Natural killer cell (primary cell): ENCODE results near the gene NKTR. TPM values are rescaled to one million over a fixed set of nuclear protein-coding genes. Genes with fewer than 3 reads are reported as not detected.

Experiments used
- ATAC-seq, 3 donors: fragments of 150-1000 bp in 2 of 3; fragments of 200-7000 bp in 1 of 3; cut with Tn5 transposase; 1 replicate in 1 of 3; 2 replicates in 2 of 3; pipeline ENCODE4 v1.10.0; 2021; ENCODE audit warnings: mild to moderate bottlenecking in 2 of 3, moderate library complexity in 2 of 3
- DNase-seq, 2 donors: peaks; one replicate each; pipeline versions ENCODE4 v3.0.0 to v3.0.0-alpha.2; 2013 to 2021; ENCODE audit warnings: mixed read lengths in 1 of 2
- H3K27ac ChIP-seq: one replicate; pipeline ENCODE4 v1.5.1; 2013; ENCODE audit warnings: mild to moderate bottlenecking, low read length
- H3K27me3 ChIP-seq: one replicate; pipeline ENCODE4 v1.6.1; 2013; ENCODE audit warnings: low read length; ENCODE audit not compliant: control insufficient read depth, insufficient read depth
- H3K36me3 ChIP-seq: one replicate; pipeline ENCODE4 v1.6.1; 2013; ENCODE audit warnings: low read length; ENCODE audit not compliant: control insufficient read depth, insufficient read depth
- H3K4me1 ChIP-seq: one replicate; pipeline ENCODE4 v1.6.1; 2013; ENCODE audit warnings: low read length; ENCODE audit not compliant: control insufficient read depth, insufficient read depth
- H3K4me3 ChIP-seq: one replicate; pipeline ENCODE4 v1.5.1; 2013; ENCODE audit warnings: low read length
- H3K9me3 ChIP-seq: one replicate; pipeline ENCODE4 v1.6.1; 2013; ENCODE audit warnings: low read length; ENCODE audit not compliant: control insufficient read depth, insufficient read depth
- H3K27ac Mint-ChIP-seq, 2 donors: one replicate each; pipeline ENCODE4 v1.8.0; 2022; ENCODE audit warnings: mild to moderate bottlenecking in 2 of 2, mixed read lengths in 2 of 2, moderate library complexity in 1 of 2
- H3K27me3 Mint-ChIP-seq, 2 donors: one replicate each; pipeline ENCODE4 v1.8.0; 2022; ENCODE audit warnings: low read depth in 2 of 2, mixed read lengths in 2 of 2
- H3K36me3 Mint-ChIP-seq: one replicate; pipeline ENCODE4 v1.8.0; 2022; ENCODE audit warnings: mixed read lengths
- H3K4me1 Mint-ChIP-seq, 2 donors: one replicate each; pipeline ENCODE4 v1.8.0; 2022; ENCODE audit warnings: mixed read lengths in 2 of 2
- H3K4me3 Mint-ChIP-seq: one replicate; pipeline ENCODE4 v1.8.0; 2022; ENCODE audit warnings: mild to moderate bottlenecking, moderate library complexity, mixed read lengths
- H3K9me3 Mint-ChIP-seq, 2 donors: one replicate each; pipeline ENCODE4 v1.8.0; 2022; ENCODE audit warnings: mixed read lengths in 2 of 2
- CTCF ChIP-seq: fragments of 200-600 bp; IDR thresholded peaks from one replicate; pipeline ENCODE4 v1.8.0; 2022; ENCODE audit warnings: antibody characterized with exemption
- WGBS: methylation state at CpG from one replicate; pipeline ENCODE4 v1.1.7; 2013; ENCODE audit warnings: missing lambda C conversion rate; ENCODE audit not compliant: insufficient coverage; 5-methylcytosine and 5-hydroxymethylcytosine counted together
- intact Hi-C: fragments of 100-400 bp; cut with micrococcal nuclease; formaldehyde crosslinking; loops from one replicate; pipeline ENCODE4 v1.14.2; 2022
- total RNA-seq, 4 donors: library from RNA; stranded (reverse); fragments of 120-200 nt in 1 of 4; gene quantifications; one replicate each; pipeline versions ENCODE4 v1.2.3 to v1.2.4, GENCODE V29; 2013 to 2022

NKTR gene
- total RNA-seq, 3 donors from 2014 or later (not counting 1 experiment from before 2014, with no cell fraction given): 212 to 252 (median 217) TPM

- no peak for TF ChIP-seq CTCF
- ATAC-seq: no peak
- Histone ChIP-seq H3K9me3 (no peaks in the 10 kb centered on the region), H3K27me3 (no peaks in the 10 kb centered on the region), H3K36me3 (no peaks in the 10 kb centered on the region), H3K27ac (peak overlapping the region; percentile 25), H3K4me3 (no peak overlapping the region), H3K4me1 (no peaks in the 10 kb centered on the region)
- H3K4me1 Mint-ChIP-seq: peaks cover 0 to 5% of the 10 kb centered on the region in 2 donors
- intact Hi-C loops: no loop called here
- DNase-seq: no peak
- no peak overlapping the region for H3K4me3 Mint-ChIP-seq
- 70% methylated on average over 38 of the region's 38 CpGs for WGBS
- H3K36me3 Mint-ChIP-seq: no peaks in the 10 kb centered on the region
- no peak overlapping the region for H3K27ac Mint-ChIP-seq
- no peaks in the 10 kb centered on the region for H3K9me3 Mint-ChIP-seq
- H3K27me3 Mint-ChIP-seq: no peaks in the 10 kb centered on the region
These were observed 63.3 kb downstream of the NKTR start for GRCh38 chr3:42663581-42664437.

- H3K27ac Mint-ChIP-seq: no peak overlapping the region
- H3K9me3 Mint-ChIP-seq: no peaks in the 10 kb centered on the region
- no peaks in the 10 kb centered on the region for H3K27me3 Mint-ChIP-seq
- H3K36me3 Mint-ChIP-seq: no peaks in the 10 kb centered on the region
- no peak overlapping the region for H3K4me3 ChIP-seq
- TF ChIP-seq CTCF: no peak
- no peaks in the 10 kb centered on the region for H3K27me3 ChIP-seq
- H3K4me1 Mint-ChIP-seq: peaks cover 0 to 5% of the 10 kb centered on the region in 2 donors
- intact Hi-C loops: no loop called here
- no peaks in the 10 kb centered on the region for H3K36me3 ChIP-seq
- no peaks in the 10 kb centered on the region for H3K9me3 ChIP-seq
- no peak overlapping the region for H3K27ac ChIP-seq
- DNase-seq (no peak), ATAC-seq (no peak)
- 84% methylated on average over 19 of the region's 19 CpGs for WGBS
- no peak overlapping the region for H3K4me3 Mint-ChIP-seq
- no peaks in the 10 kb centered on the region for H3K4me1 ChIP-seq
These were observed 63.9 kb downstream of the NKTR start for GRCh38 chr3:42664438-42664803.

GRCh38 chr3:42665050-42665878, 64.8 kb downstream of the NKTR start:
- H3K36me3 ChIP-seq: no peaks in the 10 kb centered on the region
- Mint-ChIP-seq H3K4me1 (no peaks in the 10 kb centered on the region), H3K27ac (no peak overlapping the region), H3K4me3 (no peak overlapping the region), H3K27me3 (no peaks in the 10 kb centered on the region), H3K36me3 (no peaks in the 10 kb centered on the region), H3K9me3 (no peaks in the 10 kb centered on the region)
- DNase-seq (no peak), ATAC-seq (no peak)
- H3K27ac ChIP-seq: no peak overlapping the region
- intact Hi-C loops: no loop called here
- no peak overlapping the region for H3K4me3 ChIP-seq
- 89% methylated on average over 15 of the region's 15 CpGs for WGBS
- no peaks in the 10 kb centered on the region for H3K9me3 ChIP-seq
- TF ChIP-seq CTCF: no peak
- no peaks in the 10 kb centered on the region for H3K4me1 ChIP-seq
- no peaks in the 10 kb centered on the region for H3K27me3 ChIP-seq
